GOT3 (cell line): ENCODE measurements around the gene CX3CL1.

ENCODE experiments used
- DNase-seq: peaks from one replicate; lab custom pipeline; 2025; ENCODE audit warnings: mixed read lengths; lab: John Stamatoyannopoulos, UW

CX3CL1 gene

DNA sequence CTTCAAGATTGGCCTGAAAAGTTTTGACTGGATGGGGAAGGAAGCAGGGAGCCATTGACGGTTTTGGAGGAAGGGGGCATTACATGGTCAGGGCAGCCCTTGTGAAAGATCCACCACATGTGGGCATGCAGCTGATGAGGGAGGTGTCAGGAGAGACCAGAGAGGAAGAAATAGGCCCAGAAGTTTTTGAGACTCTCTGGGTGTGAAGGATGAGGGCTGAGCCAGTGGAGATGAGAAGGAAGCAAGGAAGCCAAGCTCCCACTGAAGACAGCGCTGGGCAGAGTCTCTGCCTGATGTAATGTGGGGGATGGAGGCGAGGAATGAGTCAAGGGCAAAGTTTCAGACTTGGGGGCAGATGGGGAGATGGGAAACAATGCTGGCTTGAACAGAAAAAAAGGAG, 32.8 kb downstream of the CX3CL1 start:
- no peak for DNase-seq

- DNase-seq: no peak
These were observed 34.6 kb downstream of the CX3CL1 start for GRCh38 chr16:57406881-57407280.

GRCh38 chr16:57407521-57408353, 35.4 kb downstream of the CX3CL1 start:
- no peak for DNase-seq

- DNase-seq: no peak
These were observed 36.8 kb downstream of the CX3CL1 start for GRCh38 chr16:57409065-57409464.

- no peak for DNase-seq
These were observed 37.7 kb downstream of the CX3CL1 start for GRCh38 chr16:57409870-57410587.

GRCh38 chr16:57411362-57411976, 39.2 kb downstream of the CX3CL1 start:
- DNase-seq: no peak

DNA sequence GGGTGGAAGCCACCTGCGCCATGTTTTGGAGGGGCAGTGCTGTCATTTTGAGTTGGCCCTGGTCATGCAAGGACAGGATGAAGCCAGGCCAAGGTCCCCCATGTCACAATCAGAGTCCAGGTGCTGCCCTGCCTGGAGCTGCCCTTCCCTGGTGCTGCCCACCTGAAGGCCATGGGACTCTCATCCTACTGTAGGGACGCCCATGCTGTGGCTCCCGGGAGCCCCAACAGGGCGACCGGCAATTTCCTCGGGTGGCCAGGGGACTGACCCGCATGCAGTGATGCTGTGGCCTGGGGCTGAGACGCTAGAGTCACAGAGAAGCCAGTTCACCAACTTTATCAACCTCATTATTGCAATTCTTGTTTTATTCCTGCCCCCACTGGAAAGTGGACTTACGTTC, 40.3 kb downstream of the CX3CL1 start:
- DNase-seq: no peak

DNA sequence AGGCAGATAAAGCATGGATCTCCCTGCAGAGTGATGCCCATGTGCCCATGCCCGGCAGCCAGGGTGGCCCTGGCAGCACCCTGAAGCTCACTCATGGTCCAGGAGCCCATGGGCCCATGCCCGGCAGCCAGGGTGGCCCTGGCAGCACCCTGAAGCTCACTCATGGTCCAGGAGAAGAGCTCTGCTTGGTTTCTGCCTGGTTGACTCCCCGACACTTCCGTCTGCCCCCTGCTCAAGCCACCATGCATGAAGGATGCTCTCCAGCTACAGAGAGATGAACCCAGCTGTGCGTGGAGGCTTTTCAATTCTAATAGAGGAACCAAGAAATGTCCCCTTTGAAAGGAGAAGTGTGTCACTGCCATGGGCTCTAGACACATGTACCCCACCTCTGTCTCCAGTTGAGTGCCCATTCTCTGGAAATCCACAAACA, 41.0 kb downstream of the CX3CL1 start:
- DNase-seq: no peak

DNA sequence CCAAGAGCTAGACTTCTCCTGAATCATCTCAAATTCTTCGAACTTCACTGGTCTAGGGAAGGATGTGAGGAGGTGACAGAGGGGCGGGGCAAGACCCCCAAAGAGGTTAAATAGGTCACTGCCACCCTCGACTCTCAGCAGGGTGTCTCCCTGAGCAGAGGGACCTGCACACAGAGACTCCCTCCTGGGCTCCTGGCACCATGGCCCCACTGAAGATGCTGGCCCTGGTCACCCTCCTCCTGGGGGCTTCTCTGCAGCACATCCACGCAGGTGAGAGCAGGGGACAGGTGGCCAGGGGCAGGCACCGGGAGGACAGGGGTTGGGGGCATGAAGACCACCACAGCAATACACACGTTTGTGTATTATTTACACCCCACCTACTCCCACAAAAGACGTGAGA, 41.4 kb downstream of the CX3CL1 start:
- DNase-seq: no peak

DNA sequence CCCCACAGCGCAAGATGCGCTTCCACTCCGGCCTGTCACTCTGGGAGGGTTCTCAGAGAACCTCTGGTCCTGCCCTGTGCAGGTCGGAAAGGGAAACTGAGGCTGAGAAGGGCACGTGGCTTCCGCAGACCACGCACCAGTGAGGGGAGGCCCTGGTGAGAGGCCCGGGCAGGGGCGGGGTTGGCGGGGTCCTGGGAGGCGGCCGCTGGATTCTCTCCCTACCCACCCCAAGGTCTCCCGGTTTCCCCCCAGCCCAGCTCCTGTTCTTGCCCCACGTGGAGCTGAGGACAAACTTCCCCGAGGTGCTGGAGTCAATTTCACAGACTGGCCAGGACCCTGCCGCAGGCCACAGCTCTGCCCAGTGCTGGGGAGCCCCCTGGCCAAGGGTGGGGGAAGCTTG, 43.8 kb downstream of the CX3CL1 start:
- no peak for DNase-seq

- DNase-seq: no peak
These were observed 47.2 kb downstream of the CX3CL1 start for GRCh38 chr16:57419506-57419905.

DNA sequence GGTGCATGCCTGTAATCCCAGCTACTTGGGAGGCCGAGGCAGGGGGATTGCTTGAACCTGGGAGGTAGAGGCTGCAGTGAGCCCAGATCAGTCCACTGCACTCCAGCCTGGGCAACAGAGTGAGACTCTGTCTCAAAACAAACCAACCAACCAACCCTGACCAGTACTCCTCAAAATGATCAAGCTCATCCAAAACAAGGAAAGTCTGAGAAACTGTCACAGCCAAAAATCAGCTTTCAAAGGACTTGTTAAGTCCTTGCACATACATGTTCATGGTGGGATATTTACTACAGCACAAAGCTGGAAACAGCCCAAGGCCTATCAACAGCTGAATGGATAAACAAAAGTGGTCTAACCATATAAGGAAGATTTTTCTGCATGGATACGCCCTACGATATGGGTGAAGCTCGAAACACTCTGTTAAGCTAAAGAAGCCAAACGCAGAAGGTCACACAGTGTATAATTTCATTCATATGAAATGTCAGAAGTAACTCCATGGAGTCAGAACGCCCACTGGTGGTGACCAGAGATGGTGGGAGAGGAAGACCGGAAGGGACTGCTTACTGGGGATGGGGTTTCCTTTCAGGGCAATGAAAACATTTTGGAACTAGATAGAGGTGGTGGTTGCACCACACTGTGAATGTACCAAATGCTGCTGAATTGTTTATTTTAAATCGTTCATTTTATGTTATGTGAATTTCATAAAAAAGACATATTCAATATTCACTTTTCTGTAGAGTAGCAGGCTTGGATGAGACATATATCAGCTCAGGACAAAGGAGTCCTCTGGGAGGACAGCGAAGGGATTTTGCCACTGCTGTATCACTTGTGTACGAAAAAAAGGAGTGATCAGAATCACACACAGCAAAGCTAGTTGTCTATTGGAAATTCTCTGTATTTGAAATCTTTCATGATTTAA, 50.0 kb downstream of the CX3CL1 start:
- DNase-seq: no peak

DNA sequence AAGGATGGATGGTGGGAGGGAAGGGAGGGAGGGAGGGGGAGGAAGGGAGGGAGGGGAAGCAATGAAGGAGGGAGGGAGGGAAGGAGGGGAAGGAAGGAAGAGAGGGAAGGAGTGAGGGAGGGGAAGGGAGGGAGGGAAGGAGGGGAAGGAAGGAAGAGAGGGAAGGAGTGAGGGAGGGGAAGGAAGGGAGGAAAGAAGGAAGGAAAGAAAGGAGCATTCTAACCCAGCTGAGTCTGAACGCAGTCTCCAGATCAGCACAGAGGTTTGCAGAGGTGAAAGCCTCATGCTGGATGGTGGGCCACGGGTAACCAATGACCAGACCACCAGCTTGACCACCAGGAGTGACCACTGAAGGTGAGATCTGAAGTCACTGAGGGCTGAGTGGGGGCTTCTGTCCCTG, 50.9 kb downstream of the CX3CL1 start:
- DNase-seq: no peak

- DNase-seq: no peak
These were observed 52.3 kb downstream of the CX3CL1 start for GRCh38 chr16:57424583-57424982.

- DNase-seq: no peak
These were observed 54.1 kb downstream of the CX3CL1 start for GRCh38 chr16:57426356-57426755.

DNA sequence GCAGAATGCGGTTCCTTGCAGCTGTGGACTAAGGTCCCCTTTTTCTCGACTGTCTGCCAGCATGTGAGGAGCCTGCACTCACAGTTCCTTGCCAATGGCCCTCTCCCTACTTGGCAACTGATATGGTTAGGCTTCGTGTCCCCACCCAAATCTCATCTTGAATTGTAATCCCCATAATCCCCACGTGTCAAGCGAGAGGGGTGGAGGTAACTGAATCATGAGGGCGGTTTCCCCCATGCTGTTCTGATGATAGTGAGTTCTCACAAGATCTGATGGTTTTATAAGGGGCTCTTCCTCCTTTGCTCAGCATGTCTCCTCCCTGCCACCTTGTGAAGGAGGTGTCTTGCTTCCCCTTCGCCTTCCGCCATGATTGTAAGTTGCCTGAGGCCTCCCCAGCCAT, 55.0 kb downstream of the CX3CL1 start:
- no peak for DNase-seq

- DNase-seq: no peak
These were observed 55.5 kb downstream of the CX3CL1 start for GRCh38 chr16:57427824-57428223.

- no peak for DNase-seq
These were observed 58.7 kb downstream of the CX3CL1 start for GRCh38 chr16:57430955-57431354.

DNA sequence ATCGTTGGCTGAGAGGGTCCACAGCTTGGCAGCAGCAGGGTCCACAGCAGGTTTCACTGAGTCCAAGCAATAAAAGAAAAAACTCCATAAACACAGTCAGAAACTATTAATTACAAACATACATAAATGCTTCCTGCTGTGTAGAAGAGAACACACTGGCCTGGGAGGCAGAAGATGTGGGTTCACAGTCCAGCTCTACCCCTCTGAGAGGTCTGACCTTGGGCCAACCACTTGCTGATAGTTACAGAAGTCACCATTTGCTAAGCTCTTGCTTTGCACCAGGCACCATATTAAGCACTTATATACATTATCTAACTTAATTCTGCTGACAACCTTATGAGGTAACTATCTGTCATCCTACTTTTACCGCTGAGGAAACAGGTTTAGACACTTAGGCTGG, 60.2 kb downstream of the CX3CL1 start:
- DNase-seq: no peak

DNA sequence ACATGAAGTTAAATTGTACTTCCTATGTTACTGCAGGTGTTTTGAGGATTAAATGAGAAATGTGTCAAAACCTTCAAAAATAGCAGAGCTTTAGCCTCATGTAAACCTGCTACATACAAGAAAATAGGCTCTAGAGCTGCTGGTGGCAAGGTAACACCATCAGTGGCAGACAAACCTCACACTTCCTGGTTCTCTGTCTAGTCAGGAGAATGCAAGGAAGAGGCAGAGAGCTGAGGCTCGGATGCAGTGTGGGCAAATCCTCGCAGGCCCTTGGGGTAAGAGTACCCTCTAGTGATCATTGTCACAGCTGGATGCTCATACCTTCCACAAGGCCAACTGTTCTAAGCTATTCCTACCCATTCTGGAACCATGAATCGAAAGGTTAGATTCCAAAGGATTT, 60.7 kb downstream of the CX3CL1 start:
- no peak for DNase-seq

GRCh38 chr16:57434003-57434402, 61.7 kb downstream of the CX3CL1 start:
- no peak for DNase-seq
